Activated gamma-delta T cell (primary cell): ENCODE measurements around the gene MEIS2.

Experiments used
- DNase-seq: peaks from one replicate; lab custom pipeline; 2025; lab: John Stamatoyannopoulos, UW

MEIS2 gene

GRCh38 chr15:36936613-36937012 is 163.7 kb downstream of the MEIS2 start:
- no peak for DNase-seq

- no peak for DNase-seq
Observed at GRCh38 chr15:36933255-36933990, 166.9 kb downstream of the MEIS2 start.

GRCh38 chr15:36932070-36932469 is 168.3 kb downstream of the MEIS2 start:
- no peak for DNase-seq

- no peak for DNase-seq
Observed at GRCh38 chr15:36931434-36931833, 168.9 kb downstream of the MEIS2 start.

- no peak for DNase-seq
Observed at GRCh38 chr15:36926427-36926825, 173.9 kb downstream of the MEIS2 start.

GRCh38 chr15:36925653-36926426 is 174.5 kb downstream of the MEIS2 start:
- no peak for DNase-seq

GRCh38 chr15:36925049-36925448 is 175.3 kb downstream of the MEIS2 start:
- DNase-seq = no peak

- DNase-seq = no peak
Observed at GRCh38 chr15:36924034-36924433, 176.3 kb downstream of the MEIS2 start.

- no peak for DNase-seq
Observed at GRCh38 chr15:36921484-36922091, 178.8 kb downstream of the MEIS2 start.

- no peak for DNase-seq
Observed at GRCh38 chr15:36917411-36918267, 182.7 kb downstream of the MEIS2 start.

GRCh38 chr15:36914960-36915808 is 185.2 kb downstream of the MEIS2 start:
- DNase-seq = no peak

- DNase-seq = no peak
Observed at GRCh38 chr15:36914466-36914865, 185.9 kb downstream of the MEIS2 start.

GRCh38 chr15:36912311-36912712 is 188.0 kb downstream of the MEIS2 start:
- DNase-seq = no peak

GRCh38 chr15:36911322-36911944 is 188.9 kb downstream of the MEIS2 start:
- no peak for DNase-seq

GRCh38 chr15:36908991-36909390 is 191.4 kb downstream of the MEIS2 start:
- DNase-seq = no peak

GRCh38 chr15:36907295-36907694 is 193.1 kb downstream of the MEIS2 start:
- no peak for DNase-seq

- no peak for DNase-seq
Observed at GRCh38 chr15:36905908-36906307, 194.4 kb downstream of the MEIS2 start.

GRCh38 chr15:36904715-36905114 is 195.6 kb downstream of the MEIS2 start:
- DNase-seq = no peak

- no peak for DNase-seq
Observed at GRCh38 chr15:36903922-36904556, 196.3 kb downstream of the MEIS2 start.

- no peak for DNase-seq
Observed at GRCh38 chr15:36903195-36903594, 197.2 kb downstream of the MEIS2 start.
